ENCODE measurements around the gene TYK2.

TYK2 gene

GRCh38 chr19:10309423-10309822, 70.9 kb downstream of the TYK2 start, which contains the start of gene ZGLP1:
Gene ZGLP1 (minus strand): TSS chr19:10309815.
- no peak for DNase-seq (ENCODE audit: low read depth)

DNA sequence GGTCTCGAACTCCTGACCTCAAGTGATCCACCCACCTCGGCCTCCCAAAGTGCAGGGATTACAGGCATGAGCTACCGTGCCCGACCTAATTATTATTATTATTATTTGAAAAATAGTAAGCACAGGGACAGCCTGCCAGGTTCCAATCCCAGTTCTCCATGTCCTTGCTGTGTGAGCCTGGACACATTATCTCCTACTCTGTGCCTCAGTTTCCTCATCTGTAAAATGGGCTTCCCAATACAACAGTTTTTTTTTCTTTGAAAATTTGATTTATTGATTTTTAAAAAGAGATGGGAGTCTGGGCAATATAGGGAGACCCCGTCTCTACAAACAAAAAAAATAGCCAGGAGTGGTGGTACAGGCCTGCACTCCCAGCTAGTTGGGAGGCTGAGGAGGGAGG, 74.0 kb downstream of the TYK2 start:
- no peak for DNase-seq (ENCODE audit: low read depth)

DNA sequence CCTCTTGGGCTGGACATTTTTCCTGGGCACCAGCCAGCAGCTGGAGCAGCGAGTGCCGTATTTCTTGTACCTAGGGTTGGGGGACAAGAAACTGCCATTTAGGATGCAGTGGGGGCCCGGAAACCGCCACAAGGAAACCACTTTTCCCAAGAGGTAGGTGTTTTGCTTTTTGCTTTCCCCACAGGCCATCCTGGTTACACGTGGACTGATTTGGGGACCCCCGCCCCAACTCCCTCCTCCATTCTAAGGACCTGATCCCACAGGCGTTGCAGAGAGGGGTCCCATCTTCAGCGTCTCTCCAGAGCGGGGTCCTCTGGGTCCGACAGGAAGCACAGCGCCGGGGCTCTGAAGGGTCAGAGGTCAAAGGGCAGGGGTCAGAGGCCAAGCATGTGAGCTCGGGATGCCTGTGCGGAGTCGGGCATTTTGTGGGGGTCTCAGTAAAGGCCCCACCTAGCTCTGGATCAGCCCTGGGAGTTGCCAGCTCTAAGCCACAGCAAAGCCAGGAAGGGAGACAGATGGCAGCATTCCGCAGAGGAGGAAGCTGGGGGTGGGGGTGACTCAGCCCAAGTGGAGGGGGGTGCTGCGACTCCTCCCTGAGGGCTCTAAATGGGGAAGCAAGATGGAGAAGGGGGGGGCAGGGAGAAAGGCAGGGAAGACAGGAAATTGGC, 75.1 kb downstream of the TYK2 start:
- DNase-seq (ENCODE audit: low read depth), result peak; percentile 70
